NT2/D1 (cell line): ENCODE measurements around the gene SIGMAR1.

Experiments used
- DNase-seq: peaks from one replicate; pipeline ENCODE4 v3.0.0-alpha.2; 2011; ENCODE audit warnings: low read depth, low spot score
- H3K27me3 ChIP-seq: 2 replicates; pipeline ENCODE4 v1.6.0; 2011; ENCODE audit warnings: mild to moderate bottlenecking; ENCODE audit not compliant: insufficient read length, insufficient read depth
- H3K36me3 ChIP-seq: 2 replicates; pipeline ENCODE4 v1.6.1; 2011; ENCODE audit warnings: mild to moderate bottlenecking, low read length, mixed read lengths; ENCODE audit not compliant: insufficient read depth, insufficient read length
- H3K4me1 ChIP-seq: 2 replicates; pipeline ENCODE4 v1.5.1; 2011; ENCODE audit not compliant: insufficient read depth, insufficient read length
- H3K4me3 ChIP-seq: 2 replicates; pipeline ENCODE4 v1.5.1; 2011; ENCODE audit warnings: low read depth; ENCODE audit not compliant: insufficient read length
- H3K9ac ChIP-seq: 2 replicates; pipeline ENCODE4 v1.6.0; 2011; ENCODE audit warnings: low read depth; ENCODE audit not compliant: insufficient read length
- H3K9me3 ChIP-seq: 2 replicates; pipeline ENCODE4 v1.5.1; 2011; ENCODE audit warnings: mild to moderate bottlenecking, low read length; ENCODE audit not compliant: insufficient read depth
- SUZ12 ChIP-seq: IDR thresholded peaks from 2 replicates; pipeline ENCODE4 v1.6.1; 2011; ENCODE audit not compliant: insufficient read length, insufficient read depth; ENCODE audit errors: extremely low read depth
- YY1 ChIP-seq: IDR thresholded peaks from 2 replicates; pipeline ENCODE4 v1.6.1; 2011; ENCODE audit not compliant: insufficient read length, insufficient read depth
- ZNF274 ChIP-seq: IDR thresholded peaks from 2 replicates; pipeline ENCODE4 v1.6.1; 2011; ENCODE audit warnings: mild to moderate bottlenecking, low read depth, low read length

Gene SIGMAR1

GRCh38 chr9:34664281-34665066 lies 26.9 kb upstream of the SIGMAR1 start:
- Histone ChIP-seq H3K27me3 (no peaks in the 10 kb centered on the region), H3K4me1 (peaks cover 4% of the 10 kb centered on the region), H3K36me3 (peaks cover 30% of the 10 kb centered on the region), H3K9ac (peak overlapping the region; percentile 85), H3K4me3 (peak overlapping the region; percentile 57), H3K9me3 (peaks cover 10% of the 10 kb centered on the region; the same call in 1 of the 2 replicates)
- no peak for TF ChIP-seq SUZ12
- TF ChIP-seq YY1: no peak
- TF ChIP-seq ZNF274: no peak
- peak; percentile 78 for DNase-seq

GRCh38 chr9:34663303-34663605 lies 25.7 kb upstream of the SIGMAR1 start:
- Histone ChIP-seq H3K9me3 (peaks cover 3% of the 10 kb centered on the region; the same call in 1 of the 2 replicates), H3K9ac (no peak overlapping the region), H3K27me3 (no peaks in the 10 kb centered on the region), H3K4me3 (no peak overlapping the region), H3K36me3 (peaks cover 21% of the 10 kb centered on the region), H3K4me1 (peaks cover 4% of the 10 kb centered on the region)
- no peak for DNase-seq
- TF ChIP-seq SUZ12 (no peak), ZNF274 (no peak), YY1 (no peak)

- DNase-seq: no peak
- Histone ChIP-seq H3K9me3 (no peaks in the 10 kb centered on the region), H3K27me3 (no peaks in the 10 kb centered on the region), H3K9ac (no peak within 1 kb of the TSS), H3K36me3 (peaks cover 16% of the 10 kb centered on the region), H3K4me3 (no peak within 1 kb of the TSS), H3K4me1 (peaks cover 4% of the 10 kb centered on the region)
- TF ChIP-seq SUZ12 (no peak), YY1 (no peak), ZNF274 (no peak)
These were observed 25.1 kb upstream of the SIGMAR1 start, which contains the start of gene CCL27 for GRCh38 chr9:34662526-34663302. Gene CCL27 (minus strand): TSS chr9:34662657. CDS start chr9:34662633, 24 bp downstream.

- Histone ChIP-seq H3K27me3 (no peaks in the 10 kb centered on the region), H3K9me3 (no peaks in the 10 kb centered on the region), H3K36me3 (peaks cover 6% of the 10 kb centered on the region), H3K4me3 (no peak overlapping the region), H3K9ac (no peak overlapping the region), H3K4me1 (peaks cover 8% of the 10 kb centered on the region)
- DNase-seq: no peak
- TF ChIP-seq YY1 (no peak), ZNF274 (no peak), SUZ12 (no peak)
These were observed 22.1 kb upstream of the SIGMAR1 start for GRCh38 chr9:34659592-34660253.

GRCh38 chr9:34658461-34658860 lies 20.9 kb upstream of the SIGMAR1 start:
- Histone ChIP-seq H3K4me3 (no peak overlapping the region), H3K4me1 (peaks cover 9% of the 10 kb centered on the region), H3K36me3 (peaks cover 6% of the 10 kb centered on the region), H3K27me3 (no peaks in the 10 kb centered on the region), H3K9me3 (no peaks in the 10 kb centered on the region), H3K9ac (no peak overlapping the region)
- TF ChIP-seq YY1: no peak
- no peak for TF ChIP-seq SUZ12
- no peak for TF ChIP-seq ZNF274
- no peak for DNase-seq

GRCh38 chr9:34656992-34657391 lies 19.4 kb upstream of the SIGMAR1 start:
- TF ChIP-seq ZNF274: no peak
- no peak for TF ChIP-seq YY1
- TF ChIP-seq SUZ12: no peak
- no peaks in the 10 kb centered on the region for H3K27me3 ChIP-seq

More at GRCh38 chr9:34656992-34657391, 19.4 kb upstream of the SIGMAR1 start:
- no peak overlapping the region for H3K4me3 ChIP-seq
- no peak overlapping the region for H3K9ac ChIP-seq
- H3K4me1 ChIP-seq: peaks cover 23% of the 10 kb centered on the region
- DNase-seq: no peak
- H3K9me3 ChIP-seq: no peaks in the 10 kb centered on the region
- H3K36me3 ChIP-seq: peaks cover 6% of the 10 kb centered on the region
